Fibroblast of upper back skin (primary cell): ENCODE measurements around the gene TSHR.
"Not testable (repeated sequence)": the region's sequence is repeated elsewhere in the genome, so short reads cannot be mapped to it uniquely, and the experiment has no call there.

Experiments used
- DNase-seq: peaks from one replicate; pipeline ENCODE4 v3.0.0-alpha.2; 2013

TSHR gene

GRCh38 chr14:80953211-80953610, 2.2 kb upstream of the TSHR start:
- DNase-seq: not testable (repeated sequence)

- DNase-seq: peak; percentile 95
Observed at GRCh38 chr14:80954687-80955299, 628 bp upstream of the TSHR start.

GRCh38 chr14:80956102-80956501, 681 bp downstream of the TSHR start:
- DNase-seq: no peak

GRCh38 chr14:80956922-80957321, 1.5 kb downstream of the TSHR start:
- no peak for DNase-seq

GRCh38 chr14:80957613-80958012, 2.2 kb downstream of the TSHR start:
- no peak for DNase-seq

- DNase-seq: no peak
Observed at GRCh38 chr14:80958226-80958625, 2.8 kb downstream of the TSHR start.

GRCh38 chr14:80958939-80959338, 3.5 kb downstream of the TSHR start:
- no peak for DNase-seq

- no peak for DNase-seq
Observed at GRCh38 chr14:80959496-80959895, 4.1 kb downstream of the TSHR start.

GRCh38 chr14:80965037-80965436, 9.6 kb downstream of the TSHR start:
- no peak for DNase-seq

GRCh38 chr14:80973931-80974641, 18.7 kb downstream of the TSHR start:
- peak; percentile 85 for DNase-seq

- no peak for DNase-seq
Observed at GRCh38 chr14:80974679-80975078, 19.3 kb downstream of the TSHR start.

- no peak for DNase-seq
Observed at GRCh38 chr14:80977221-80977620, 21.8 kb downstream of the TSHR start.

GRCh38 chr14:80978403-80978802, 23.0 kb downstream of the TSHR start:
- no peak for DNase-seq

- DNase-seq: no peak
Observed at GRCh38 chr14:80979951-80980350, 24.5 kb downstream of the TSHR start.

GRCh38 chr14:80981156-80981555, 25.7 kb downstream of the TSHR start:
- DNase-seq: no peak

- DNase-seq: no peak
Observed at GRCh38 chr14:80981673-80982072, 26.3 kb downstream of the TSHR start.

GRCh38 chr14:80982711-80983110, 27.3 kb downstream of the TSHR start:
- DNase-seq: no peak

GRCh38 chr14:80987235-80988032, 32.0 kb downstream of the TSHR start:
- DNase-seq: peak; percentile 74

- DNase-seq: no peak
Observed at GRCh38 chr14:80988192-80988591, 32.8 kb downstream of the TSHR start.

GRCh38 chr14:80988735-80989429, 33.5 kb downstream of the TSHR start:
- peak; percentile 30 for DNase-seq

GRCh38 chr14:80992580-80992979, 37.2 kb downstream of the TSHR start:
- no peak for DNase-seq

GRCh38 chr14:80996049-80996901, 40.9 kb downstream of the TSHR start:
- peak; percentile 78 for DNase-seq
